Activated naive CD4-positive, alpha-beta T cell treated with Interleukin-2 at 50 U/mL for 16 hours (primary cell): Measurements from ENCODE around the gene FREY1.
A peak's percentile ranks its signal among the peaks of the same experiment; 100 is the strongest.

Experiments
- DNase-seq: peaks from one replicate; pipeline ENCODE4 v3.0.0-alpha.2; 2020

Gene FREY1

DNA sequence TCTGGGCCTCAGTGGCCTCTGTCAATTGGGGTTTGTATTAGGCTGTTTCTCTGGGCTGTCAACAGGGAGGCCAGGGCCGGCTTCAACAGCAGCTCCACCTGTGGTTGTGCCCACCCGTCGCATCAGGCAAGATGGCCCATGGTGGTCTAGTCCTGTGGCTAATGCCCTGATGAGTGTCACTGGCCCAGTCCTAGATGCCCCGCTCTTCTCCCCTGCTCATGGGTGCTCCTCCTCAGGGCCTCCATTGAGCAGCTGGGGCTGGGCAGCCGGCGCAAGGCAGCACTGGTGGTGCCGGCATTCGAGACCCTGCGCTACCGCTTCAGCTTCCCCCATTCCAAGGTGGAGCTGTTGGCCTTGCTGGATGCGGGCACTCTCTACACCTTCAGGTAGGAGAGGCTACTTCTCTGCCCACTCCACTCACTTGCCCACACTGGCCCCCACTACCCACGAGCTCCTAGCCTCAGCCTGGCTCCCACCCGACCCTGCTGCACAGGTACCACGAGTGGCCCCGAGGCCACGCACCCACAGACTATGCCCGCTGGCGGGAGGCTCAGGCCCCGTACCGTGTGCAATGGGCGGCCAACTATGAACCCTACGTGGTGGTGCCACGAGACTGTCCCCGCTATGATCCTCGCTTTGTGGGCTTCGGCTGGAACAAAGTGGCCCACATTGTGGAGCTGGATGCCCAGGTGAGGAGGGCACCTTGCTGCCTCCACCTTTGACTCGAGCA is 20.8 kb upstream of the FREY1 start:
- no peak for DNase-seq

DNA sequence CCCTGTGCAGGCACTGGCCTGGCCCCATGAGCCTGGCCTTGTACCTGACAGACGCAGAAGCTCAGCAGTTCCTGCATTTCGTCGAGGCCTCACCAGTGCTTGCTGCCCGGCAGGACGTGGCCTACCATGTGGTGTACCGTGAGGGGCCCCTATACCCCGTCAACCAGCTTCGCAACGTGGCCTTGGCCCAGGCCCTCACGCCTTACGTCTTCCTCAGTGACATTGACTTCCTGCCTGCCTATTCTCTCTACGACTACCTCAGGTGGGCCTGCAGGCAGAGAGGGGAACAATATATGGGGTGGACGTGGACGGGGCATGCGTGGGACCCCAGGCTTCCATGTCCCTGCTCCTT is 20.2 kb upstream of the FREY1 start:
- DNase-seq: no peak

- no peak for DNase-seq
Observed at GRCh38 chr11:45926536-45927331, 19.7 kb upstream of the FREY1 start.

DNA sequence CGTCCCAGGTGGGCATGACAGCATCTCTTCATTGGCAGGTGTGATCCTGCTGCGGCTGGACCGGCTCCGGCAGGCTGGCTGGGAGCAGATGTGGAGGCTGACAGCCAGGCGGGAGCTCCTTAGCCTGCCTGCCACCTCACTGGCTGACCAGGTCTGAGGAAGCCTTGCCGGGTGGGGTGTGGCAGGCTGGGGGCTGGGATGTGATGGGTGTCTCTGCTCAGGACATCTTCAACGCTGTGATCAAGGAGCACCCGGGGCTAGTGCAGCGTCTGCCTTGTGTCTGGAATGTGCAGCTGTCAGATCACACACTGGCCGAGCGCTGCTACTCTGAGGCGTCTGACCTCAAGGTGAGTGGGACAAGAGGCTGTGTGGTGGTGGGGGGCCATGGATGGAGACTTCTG is 18.9 kb upstream of the FREY1 start:
- no peak for DNase-seq

DNA sequence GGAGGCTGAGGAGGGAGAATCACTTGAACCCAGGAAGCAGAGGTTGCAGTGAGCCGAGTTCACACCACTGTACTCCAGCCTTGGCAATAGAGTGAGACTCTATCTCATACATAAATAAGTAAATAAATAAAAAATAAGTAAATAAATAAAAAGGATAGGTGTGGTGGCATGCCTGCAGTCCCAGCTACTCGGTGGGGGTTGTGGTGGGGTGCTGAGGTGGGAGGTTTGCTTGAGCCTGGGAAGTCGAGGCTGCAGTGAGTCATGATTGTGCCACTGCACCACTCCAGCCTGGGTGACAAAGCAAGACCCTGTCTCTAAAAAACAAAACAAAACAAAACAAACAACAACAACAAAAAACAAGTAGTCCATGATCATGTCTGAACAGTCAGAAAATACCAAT is 18.5 kb upstream of the FREY1 start:
- DNase-seq: no peak

DNA sequence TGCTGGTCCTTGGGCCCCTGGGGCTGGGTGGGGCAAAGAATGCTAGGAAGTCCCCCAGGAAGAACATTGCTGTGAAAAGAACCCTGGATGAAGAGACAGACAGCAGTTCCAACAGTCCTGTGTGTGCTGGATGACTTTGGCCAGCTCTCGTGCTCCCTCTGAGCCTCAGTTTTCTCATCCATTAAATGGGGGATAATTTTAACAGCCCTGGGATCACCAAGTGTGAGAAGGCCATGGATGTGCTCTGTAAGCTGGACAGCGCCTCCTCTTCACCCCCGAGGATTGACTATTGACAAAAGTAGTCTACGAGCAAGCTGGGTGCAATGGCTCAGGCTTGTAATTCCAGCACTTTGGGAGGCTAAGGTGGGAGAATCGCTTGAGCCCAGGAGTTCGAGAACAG is 17.9 kb upstream of the FREY1 start:
- no peak for DNase-seq

DNA sequence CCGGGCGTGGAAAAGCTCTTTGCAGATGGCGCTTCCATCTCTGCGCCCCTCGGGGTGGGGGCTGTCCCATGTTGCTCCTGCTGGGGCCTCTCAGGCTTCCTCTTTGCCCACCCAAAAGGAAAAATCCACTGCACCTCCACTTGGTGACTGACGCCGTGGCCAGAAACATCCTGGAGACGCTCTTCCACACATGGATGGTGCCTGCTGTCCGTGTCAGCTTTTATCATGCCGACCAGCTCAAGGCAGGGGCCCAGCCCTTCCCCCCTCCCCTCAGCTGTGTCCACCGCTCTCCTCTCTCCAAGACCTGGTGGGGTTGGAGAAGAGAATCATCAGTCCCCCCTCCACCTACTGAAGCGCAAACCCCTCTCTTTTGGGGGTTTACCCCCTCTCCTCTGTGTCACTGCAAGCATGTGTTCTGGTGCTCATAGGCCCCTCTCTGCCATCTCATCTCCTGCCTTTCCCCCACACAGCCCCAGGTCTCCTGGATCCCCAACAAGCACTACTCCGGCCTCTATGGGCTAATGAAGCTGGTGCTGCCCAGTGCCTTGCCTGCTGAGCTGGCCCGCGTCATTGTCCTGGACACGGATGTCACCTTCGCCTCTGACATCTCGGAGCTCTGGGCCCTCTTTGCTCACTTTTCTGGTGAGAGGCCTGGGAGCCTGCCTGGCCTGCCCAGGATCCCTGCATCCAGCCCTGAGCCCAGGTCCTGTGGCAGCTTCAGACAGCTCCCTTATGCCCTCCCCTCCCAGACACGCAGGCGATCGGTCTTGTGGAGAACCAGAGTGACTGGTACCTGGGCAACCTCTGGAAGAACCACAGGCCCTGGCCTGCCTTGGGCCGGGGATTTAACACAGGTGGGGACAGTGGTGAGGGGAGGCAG is 17.2 kb upstream of the FREY1 start:
- DNase-seq: no peak

- no peak for DNase-seq
Observed at GRCh38 chr11:45922425-45923082, 15.5 kb upstream of the FREY1 start, which contains the start of gene LARGE2. TSS of gene LARGE2 (plus strand) at chr11:45922656. CDS start at chr11:45922883, 227 bp downstream.

DNA sequence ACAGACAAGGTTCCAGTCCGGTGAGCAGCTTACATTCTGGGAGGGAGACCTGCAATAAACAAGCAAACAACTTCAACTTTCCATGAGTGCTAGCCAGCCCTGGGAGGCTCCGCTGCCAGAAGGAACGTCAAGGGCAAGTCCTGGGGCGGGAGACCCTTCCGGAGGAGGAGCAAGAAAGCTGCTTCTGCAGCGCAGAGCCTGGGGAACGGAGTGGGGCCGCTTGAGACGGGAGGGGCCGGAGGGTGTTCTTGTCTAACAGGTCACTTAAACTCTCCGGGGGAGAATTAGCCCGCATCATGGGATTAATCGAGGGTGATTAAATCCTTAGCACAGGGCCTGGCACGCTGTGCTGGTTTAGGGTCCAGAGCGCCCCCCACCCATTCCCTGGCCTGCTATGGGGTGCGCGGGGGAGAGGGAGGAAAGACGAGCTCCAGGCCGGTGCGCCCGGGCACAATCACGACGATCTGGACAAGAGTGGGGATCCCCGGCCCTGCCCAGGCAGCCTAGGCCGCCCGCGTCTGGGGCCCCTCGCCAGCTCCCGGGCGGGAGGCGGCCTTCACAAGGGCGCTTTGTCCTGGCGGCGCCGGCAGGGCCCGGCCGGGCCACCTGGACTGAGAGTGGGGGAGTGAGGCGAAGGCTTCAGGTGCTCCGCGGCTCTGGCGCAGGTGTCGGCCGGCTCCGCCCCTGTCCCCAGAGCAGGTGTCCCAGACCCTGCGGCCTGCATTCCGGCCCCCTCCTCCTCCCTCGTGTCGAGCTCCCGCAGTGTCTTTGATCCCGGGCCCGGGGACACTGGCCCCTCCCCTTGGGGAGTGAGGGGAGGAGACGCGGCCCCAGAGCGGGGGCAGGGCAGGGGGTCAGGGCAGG is 14.7 kb upstream of the FREY1 start:
- DNase-seq: no peak

DNA sequence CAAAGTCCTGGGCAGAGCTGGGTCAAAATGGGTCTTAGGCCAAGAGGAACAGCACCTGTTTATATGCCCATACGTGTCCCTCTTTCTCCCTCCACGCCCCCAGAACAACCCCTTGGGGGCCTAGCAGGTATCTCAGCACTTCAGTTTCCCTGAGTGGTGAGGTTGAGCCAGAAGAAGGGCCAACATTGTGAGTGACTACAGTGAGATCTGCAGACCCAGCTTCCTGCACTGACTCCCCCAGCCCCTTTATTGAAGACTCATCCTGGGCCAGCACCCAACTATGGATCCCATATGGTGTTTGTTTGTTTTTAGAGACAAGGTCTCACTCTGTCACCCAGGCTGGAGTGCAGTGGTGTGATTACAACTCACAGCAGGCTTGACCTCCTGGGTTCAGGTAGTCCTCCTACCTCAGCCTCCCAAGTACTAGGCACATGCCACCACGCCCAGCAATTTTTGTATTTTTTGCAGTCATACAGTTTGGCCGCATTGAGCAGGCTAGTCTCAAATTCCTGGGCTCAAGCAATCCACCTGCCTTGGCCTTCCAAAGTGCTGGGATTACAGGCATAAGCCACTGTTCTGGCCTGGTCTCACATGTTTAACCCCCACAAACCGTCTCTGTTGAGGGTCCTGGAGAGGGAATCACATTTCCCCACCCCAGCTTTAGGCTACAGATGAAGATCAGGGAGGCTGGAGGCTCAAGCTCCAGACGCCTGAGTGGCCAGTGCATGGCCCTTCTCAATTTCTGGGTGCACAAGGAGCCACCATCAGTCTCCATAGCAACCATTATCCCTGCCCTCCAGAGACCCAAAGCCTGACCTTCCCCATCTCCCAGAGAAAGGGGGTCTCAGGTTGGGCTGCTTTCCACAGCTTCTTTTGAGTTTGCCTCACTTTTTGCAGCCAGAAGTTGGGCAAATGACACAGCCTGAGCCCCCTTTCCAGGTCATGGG is 13.7 kb upstream of the FREY1 start:
- no peak for DNase-seq

GRCh38 chr11:45919806-45920530 is 12.9 kb upstream of the FREY1 start:
- no peak for DNase-seq

- DNase-seq: no peak
Observed at GRCh38 chr11:45918962-45919675, 12.0 kb upstream of the FREY1 start.

DNA sequence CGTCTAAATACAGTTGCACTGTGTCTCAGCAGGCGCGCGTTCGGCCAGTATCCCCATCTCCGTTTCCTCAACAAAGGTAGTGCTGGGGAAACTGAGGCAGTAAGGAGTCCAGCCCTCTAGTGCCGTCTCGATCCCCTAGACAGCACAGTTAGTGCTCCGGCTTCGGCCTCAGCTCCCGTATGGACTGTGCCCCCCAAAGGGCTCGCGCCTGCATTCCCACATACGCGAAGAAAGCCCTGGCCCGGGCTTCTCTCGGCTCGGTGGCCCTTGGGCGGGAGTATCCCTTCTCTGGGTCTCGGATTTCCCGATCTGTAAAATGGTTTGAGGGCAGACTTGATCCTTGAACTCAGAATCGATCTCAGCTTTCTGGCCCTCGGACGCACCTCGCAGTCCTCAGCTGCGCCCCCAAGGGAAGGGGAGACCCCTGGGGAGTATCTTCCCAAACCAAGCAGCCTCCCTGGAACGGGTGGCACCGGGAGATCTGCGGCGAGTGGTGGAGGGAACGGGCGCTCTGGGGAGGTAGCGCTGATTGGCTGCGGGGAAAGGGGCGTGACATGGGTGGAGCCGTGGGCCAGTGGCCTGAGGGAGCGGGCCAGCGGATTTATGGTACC is 11.4 kb upstream of the FREY1 start:
- DNase-seq: peak; percentile 73

DNA sequence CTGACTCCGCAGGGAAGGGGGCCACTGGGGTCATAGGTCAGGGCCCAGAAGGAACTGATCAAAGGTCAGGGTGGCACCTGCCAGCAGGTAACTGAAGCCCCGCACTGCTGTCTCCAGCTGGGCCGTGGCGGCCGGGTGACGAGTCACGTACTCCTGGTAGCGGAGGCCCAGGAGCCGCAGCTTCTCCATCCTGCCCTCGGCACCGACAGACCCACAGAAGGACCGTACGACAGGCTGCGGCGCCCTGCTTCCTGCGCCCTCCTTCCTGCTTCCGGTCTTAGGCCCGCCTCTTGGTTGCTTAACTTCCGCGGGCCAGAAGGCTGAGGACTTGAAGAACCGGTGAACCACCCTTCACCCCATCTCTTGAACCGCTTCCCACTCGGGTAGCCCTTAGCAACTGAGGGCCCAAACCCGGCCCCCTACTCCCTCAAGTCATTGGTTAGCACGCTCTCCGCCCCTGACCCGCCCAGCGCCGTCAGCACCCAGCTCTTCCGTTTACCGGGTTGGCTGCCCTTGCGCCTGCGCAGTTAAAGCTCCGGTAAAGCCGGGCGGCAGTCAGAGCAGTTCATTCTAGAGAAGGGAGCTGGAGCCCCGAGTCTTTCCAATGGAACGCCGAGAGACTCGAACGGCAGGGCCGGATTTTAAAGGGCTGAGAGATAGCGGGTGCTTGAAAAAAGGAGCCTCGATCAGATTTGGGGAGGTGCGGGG is 10.7 kb upstream of the FREY1 start, which contains the start of gene PEX16:
Gene PEX16 (minus strand): TSS at position 255 of the 708 bp plus-strand sequence. CDS start 66 bp downstream, at position 189.
- DNase-seq: peak; percentile 96

DNA sequence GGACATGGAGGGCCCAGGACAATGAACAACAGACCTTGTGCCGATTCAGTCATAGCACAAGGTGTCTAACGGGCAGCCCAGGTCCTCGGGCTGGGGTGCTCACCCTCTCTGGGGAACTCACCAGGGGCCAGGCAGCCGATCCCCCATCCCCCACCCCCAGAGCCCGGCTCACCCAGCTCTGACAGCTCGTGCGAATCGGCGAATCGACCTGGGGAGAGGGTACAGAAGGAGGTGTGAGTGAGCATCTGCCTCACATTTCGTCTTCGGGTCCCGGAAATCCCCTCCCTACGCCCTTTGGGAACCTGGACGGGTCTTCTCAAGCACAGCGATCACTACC is 10.2 kb upstream of the FREY1 start:
- DNase-seq: no peak

DNA sequence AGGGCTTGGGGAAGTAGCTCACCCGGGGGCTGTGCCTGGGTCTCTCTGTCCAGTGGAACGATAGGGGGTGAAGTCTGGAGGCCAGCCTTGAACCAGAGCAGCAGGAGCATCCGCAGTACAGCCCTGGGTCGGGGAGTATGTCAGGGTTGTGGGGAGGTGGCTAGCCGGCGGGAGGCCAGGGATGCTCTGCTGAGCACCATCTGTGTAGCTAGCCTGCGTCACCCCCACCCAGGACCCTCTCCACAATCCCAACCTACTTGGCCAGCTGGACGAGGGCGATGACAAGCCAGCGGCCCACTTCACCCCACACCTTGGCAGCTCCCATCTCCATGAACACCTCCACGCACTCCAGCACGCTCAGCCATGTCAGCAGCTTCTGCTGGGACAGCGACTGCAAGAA is 8.4 kb upstream of the FREY1 start:
- DNase-seq: no peak

DNA sequence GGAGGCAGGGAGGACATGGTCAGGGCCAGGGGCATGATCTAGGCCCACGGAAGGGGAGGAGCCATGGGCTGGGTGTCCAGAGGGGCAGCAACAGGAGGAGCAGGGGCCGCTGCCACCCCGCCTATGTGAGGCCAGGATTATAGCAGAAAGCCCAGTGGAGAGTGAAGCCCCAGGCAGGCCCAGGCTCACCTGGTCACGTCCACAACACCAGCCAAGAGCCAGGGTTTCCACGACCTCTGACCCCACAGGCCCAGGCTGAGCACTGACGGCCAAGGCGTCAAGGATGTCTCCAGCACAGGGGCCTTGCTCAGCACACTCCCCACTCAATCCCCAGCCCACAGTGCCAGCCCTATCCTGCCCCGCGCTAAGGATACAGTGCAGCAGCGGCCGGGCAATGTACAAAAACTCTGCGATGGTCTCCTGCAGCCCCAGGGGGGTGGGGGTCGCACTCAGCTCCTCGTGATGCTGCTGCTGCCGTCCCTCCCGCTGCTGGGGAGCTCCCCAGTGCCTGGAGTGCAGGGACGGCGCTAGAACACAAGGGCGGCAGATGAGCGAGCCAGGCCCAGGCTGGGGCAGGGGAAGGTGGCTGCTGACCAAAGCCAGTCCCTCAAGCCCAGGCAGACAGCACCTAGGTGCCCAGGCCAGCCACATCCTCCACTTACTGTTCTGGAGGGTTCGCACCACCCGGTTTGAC is 7.0 kb upstream of the FREY1 start:
- DNase-seq: no peak

DNA sequence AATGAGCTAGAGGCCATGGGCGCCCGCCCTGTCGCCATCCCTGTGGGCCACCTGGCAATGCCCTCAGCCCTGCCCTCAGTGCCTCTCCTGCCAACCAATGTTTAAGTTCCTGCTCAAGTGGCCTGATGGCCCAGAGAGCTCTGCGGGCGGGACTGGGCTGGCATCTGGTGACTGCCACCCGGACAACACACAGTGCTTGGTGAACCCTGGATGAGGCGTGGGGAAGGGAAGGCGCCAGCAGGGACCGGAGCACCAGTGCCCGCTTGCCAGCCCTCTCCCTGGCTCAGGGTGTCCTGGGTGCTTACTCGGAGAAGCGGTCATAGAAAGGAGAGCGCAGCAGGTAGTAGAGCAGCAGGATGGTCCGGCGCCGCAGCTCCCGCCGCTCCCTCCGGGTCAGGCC is 6.4 kb upstream of the FREY1 start:
- DNase-seq: no peak
